ENCODE results near the gene STAM.

The STAM gene

DNA sequence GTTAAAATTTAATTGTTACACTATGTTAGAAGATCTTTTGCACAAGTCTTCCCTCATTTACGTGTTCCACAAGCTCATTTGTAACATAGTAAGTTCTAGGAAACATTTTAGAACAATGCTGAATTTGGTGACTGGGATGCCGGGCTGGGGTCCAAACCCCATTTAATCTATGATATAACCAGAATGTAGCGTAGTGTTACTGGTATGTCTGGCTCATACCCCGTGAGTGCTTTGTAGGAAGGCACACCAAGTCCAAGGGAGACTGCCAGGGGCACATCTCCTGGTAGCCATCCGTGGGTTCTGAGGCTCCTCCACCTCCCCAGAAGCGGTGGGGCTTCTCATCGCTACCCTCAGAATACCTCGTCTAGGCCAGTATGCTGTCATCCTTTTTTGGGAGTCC, 86.7 kb downstream of the STAM start:
- DNase-seq (ENCODE audit: low spot score), result no peak

DNA sequence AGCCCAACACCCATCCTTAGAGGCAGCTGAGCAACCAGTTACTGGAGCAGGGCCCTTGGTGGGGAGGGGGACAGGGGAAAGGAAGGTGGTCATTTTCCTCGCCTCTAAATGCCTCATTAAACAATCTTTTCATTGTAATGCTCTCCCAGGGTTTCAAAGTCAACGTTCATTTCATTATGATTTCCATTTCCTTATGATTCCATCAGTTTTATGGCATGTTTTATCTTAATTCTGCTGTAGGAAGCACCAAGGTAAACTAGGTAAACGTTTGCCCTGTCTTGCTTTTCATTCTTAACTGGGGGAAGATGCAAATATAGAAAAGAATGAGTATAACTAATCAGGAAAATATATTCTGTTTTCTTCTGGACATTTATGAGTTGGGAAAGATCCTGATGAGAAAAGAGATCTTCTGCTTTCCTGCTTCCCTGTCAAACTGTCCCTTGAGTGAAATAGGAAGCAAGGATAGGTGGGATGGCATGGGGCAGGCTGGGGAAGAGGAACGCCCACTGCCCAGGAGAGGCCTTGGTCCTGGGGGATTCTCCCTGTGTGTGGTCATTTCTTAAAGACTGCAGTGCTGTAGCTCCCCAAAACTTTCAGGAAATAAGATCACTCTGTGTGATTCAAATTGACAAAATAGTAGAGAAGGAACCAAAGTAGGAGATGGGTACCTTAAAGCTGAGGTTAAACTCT, 87.5 kb downstream of the STAM start:
- no peak for DNase-seq (ENCODE audit: low spot score)

DNA sequence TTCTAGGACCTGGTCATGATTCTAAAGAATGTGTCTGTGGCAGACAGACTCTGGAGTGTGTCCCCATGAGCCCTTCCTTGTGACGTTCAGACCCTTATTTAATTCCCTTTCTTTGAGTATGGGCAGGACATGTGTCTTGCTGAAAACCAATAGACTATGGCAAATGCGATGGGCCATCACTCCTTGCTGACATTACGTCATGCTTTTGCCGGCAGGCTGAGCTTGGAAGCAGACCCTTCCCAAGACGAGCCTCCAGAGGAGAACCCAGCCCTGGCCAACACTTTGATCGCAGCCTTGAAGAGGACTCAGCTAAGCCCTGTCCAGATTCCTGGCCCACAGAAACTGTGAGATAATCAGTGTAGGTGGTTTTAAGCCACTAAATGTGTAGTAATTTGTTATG, 89.7 kb downstream of the STAM start:
- no peak for DNase-seq (ENCODE audit: low spot score)

DNA sequence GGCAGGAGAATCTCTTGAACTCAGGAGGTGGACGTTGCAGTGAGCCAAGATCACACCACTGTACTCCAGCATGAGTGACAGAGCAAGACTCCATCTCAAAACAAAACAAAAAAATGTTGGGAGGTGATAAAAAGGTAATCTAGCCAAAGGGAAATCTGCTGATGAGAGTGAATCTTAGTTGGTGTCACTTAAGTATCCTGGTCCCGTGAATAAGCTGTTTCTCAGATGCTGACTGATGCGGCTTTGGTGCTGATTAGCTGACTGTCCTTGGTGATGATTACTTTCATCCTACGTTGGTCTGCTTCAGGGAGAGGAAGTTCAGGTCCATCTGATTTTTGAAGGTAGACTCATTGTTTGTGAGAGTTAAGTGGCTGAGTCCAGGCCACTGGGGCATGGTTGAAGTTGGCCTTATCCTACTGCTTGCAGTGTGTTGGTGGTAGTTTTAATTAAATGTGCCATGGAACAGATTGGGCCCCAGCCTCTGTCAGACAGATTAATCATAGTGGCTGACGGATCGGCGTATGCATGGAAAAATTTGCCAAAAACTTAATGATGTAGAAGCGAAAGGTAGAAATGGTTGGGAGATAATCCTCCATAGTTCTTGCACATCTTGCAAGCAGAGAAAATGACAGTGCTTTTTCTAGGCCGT, 90.6 kb downstream of the STAM start:
- DNase-seq (ENCODE audit: low spot score), result no peak

DNA sequence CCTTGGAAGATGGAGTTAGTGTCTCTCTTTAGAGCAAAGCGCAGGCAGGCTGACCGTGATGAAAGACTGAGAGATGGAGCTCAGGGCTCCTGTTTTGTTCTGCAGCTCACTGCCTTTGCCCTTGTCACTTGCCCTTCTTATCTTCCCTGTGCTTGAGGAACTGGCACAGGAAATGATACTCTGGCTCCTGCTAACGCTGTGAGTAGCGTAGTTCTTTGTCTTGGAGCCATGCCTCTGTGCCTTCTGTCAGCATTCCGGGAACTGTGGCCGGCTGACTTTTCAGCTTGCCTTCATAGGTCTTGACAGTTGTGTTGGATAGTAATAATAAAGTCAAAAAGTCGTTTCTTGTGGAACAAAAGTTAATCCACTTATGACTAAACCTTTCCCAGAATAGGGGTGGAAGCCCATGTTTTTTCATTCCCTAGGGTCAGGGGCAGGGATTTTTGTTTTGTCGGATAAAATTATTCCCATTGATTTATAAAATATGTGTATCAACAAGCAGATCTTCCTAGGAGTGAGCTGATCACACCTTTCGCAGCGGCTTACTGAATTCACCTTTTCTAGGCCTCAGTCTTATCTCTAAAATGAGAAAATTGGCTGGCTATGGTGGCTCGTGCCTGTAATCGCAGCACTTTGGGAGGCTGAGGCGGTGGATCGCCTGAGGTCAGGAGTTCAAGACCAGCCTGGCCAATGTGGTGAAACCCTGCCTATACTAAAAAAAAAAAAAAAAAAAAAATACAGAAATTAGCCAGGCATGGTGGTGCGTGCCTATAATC, 91.4 kb downstream of the STAM start:
- no peak for DNase-seq (ENCODE audit: low spot score)

DNA sequence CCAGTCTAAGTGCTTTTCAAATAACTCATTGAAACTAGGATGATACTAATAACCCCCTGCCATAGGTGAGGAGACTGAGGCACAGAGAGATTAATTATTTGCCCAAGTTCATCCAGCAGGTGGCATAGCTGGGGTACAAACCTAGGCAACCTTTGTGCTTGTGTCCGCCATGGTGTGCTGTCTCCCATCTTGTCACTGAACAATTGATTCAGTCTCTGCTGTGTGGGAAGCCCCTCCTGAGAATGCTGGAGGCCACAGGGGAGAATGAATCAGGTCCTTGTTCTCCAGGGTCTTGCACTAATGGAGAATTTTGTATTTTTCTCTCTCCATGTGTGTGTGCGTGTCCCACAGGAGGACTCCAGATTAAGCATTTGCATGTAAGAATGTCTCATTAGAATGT, 92.3 kb downstream of the STAM start:
- no peak for DNase-seq (ENCODE audit: low spot score)

DNA sequence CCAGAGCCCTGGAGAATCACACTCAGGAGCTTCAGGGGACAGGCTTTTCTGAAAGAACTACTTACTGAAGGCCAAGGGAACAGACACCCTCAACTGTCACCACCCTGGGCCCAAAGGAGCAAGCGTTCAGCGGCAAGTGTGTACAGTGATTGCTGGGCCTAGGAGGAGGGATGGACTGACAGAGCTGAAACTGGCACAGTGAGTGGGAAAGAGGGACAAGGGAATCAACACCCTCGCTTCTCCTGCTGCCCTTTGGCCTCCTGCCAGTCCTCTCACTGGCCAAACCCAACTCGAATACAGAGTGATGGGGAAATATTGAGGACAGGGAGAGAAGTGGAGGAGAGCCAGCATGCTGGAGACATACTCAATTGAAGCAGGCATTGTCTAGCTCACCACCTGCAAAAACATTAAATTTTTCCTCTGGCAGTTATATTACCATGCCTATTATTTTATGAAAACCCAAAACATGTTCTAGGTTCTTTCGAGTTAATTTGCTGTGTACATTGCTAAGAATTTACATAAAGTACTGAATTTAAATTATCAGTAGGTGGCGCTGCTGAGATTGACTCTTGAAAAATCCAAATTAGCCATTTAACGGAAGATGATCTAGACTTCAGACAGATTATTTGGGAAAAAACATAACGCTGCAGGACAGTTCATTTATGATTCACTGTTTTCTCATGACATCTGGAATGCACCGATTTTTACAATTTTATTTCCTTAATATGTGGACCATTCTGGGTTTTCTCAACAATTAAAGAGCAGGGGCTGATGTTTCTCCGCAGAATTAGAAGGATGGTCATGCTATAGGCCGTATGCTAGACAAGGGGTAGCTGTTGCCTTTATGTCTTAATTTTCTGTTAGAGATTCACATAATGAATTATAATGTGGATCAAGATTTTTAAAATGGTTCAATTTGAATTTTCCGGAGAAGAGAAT, 93.3 kb downstream of the STAM start:
- DNase-seq (ENCODE audit: low spot score), result no peak

DNA sequence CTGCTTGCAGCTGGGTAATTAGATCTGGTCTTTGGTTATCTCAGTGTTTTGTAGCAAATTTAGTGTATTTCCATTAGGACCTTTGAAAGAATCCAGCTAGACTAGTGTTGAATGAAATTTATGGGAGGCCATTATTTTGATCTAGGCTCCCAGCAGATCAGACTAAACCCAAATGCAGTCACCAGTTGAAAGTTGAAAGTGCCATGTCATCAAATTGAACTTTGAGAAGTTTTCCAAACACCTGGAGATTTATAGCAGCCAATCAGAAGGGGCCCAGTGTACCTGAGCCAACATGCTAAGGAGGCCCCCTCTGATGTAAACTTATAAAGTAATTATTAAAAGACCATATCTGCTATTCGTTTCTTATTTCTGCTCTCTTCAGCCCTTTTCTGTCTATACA, 96.7 kb downstream of the STAM start:
- DNase-seq (ENCODE audit: low spot score), result no peak

DNA sequence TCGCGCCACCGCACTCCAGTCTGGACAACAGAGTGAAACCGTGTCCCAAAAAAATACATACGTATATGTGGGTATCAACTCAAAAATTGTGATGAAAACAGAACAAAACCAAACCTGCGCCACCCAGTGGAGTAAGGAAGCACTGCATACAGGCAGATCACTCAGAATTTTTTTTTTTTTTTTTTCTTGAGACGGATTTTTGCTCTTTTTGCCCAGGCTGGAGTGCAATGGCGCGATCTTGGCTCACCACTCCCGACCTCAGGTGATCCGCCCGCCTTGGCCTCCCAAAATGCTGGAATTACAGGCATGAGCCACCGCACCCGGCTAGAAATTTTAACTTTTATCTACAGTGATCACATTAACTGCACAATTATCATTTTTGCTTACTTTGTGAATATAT, 99.0 kb downstream of the STAM start:
- peak; percentile 61 for DNase-seq (ENCODE audit: low spot score)

DNA sequence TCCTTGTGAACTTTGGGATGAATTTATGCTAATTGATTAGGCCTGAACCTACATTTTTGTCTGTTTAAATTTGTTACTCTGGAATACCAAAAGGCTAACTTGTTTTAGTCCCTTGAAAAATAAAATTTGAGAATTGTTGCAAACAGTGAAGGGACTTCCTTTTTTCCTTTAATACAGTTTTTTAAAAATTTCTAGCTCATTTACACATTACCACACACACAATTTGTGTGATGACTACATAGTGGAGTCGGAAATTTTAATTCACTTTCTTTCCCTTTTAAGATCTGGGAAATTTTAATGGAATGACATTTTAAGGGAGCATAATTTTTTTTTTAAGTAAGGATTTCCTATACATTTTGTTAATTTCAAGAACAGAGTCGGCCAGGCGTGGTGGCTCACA, 99.5 kb downstream of the STAM start:
- no peak for DNase-seq (ENCODE audit: low spot score)

DNA sequence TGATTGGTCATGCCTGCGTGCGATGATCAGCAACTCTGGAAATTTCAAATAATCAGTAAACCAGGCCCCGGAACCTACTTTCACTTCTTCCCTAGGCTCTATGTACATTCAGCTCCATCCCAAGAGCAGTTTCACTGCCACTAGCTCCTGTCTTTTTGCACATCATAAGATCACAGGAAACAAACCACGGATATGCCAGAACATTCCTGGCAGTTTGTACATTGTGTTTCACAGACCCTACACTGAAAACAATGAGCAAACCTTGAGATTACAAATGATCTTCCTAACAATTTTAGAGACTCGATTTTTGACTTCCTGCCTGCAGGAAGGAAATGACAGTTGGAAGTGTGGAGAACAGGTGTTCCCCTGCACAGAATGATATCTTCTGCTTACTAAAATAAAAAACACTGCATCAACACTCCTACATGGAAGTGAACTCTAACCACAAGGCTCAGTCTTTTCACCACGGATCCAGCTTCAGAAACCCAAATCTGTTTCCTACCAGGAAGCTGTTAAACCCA, 100.5 kb downstream of the STAM start:
- no peak for DNase-seq (ENCODE audit: low spot score)

DNA sequence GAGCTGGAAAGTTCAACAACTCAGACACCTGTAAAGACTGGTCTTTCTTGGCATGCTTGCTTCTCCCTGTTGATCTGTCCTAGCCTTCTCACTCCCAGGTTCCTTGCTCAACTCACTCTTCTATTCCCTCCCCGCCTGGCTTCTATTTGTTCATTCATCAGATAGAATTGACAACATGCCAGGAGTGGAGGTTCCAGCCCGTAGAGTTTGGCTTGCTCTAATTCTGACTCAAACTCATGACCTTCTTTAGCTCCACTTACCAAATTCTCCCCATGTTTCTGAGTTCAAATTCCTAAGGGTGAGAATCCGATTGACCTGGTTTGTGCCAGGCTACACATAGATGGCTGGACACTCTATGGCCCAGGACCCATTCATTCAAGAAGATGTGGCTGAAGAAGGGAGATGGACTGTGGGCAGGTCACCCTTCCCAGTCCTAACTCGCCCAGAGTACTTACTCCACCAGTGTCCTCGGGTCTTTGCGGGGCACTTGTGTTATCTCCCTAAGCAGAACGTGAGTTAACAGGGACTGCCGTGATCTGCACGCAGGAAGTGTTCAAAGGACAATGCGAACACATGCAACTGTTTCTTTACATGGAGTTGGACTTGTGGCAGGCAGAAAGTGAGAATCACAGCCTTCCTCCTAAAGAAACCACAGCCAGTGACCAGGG, 104.1 kb downstream of the STAM start:
- no peak for DNase-seq (ENCODE audit: low spot score)

DNA sequence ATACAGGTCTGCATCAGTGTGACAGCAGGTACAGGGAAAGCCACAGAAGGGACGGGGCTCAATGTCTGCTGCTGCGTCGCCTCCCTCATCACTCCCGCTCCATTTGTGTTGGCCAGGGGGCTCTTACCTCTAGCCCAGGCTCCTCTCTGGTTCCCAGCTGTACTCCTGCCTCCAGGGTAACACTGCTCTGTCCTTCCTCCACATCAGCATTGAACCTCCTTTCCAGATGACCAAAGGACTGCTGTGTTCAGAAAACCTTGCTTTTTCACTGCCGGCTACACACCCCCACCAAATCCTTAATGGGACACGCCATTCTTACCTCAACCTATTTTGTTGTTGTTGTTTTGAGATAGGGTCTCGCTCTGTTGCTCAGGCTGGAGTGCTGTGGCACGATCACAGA, 105.9 kb downstream of the STAM start:
- no peak for DNase-seq (ENCODE audit: low spot score)

DNA sequence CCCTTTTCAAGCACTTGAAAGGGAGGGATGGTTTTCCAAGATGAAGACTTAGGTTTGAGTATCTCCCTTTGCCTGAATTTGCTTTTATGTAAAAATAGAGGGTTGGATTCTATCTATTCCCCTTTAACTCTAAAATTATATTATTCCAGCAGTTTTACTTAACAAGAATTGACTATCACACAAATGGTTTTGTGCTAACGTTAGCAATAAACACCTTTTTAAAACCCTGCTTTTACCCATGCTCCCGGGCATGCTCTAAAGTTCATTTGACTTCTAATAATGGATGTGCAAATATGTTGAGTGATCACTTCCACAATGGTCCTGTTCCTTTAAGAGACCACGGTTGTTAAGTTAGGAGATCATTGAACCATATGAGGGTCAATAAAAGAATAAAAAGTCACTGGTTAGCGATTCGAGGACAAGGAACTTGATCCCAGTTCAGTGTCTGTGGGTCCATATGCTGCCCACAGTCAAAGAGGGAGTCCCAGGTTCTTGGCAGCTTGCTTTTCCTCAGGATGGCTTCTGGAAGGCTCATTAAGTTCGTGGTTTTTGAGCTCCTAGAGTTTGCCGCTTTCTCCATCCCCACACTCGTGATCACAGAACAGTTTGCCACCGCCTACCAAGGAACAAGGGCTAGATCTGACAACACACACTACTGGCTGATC, 108.0 kb downstream of the STAM start, which contains the start of gene TMEM236:
Gene TMEM236, plus strand, starts transcription at position 421 of the 665 bp plus-strand sequence. Its CDS starts 95 bp downstream, at position 516.
- DNase-seq (ENCODE audit: low spot score), result no peak

DNA sequence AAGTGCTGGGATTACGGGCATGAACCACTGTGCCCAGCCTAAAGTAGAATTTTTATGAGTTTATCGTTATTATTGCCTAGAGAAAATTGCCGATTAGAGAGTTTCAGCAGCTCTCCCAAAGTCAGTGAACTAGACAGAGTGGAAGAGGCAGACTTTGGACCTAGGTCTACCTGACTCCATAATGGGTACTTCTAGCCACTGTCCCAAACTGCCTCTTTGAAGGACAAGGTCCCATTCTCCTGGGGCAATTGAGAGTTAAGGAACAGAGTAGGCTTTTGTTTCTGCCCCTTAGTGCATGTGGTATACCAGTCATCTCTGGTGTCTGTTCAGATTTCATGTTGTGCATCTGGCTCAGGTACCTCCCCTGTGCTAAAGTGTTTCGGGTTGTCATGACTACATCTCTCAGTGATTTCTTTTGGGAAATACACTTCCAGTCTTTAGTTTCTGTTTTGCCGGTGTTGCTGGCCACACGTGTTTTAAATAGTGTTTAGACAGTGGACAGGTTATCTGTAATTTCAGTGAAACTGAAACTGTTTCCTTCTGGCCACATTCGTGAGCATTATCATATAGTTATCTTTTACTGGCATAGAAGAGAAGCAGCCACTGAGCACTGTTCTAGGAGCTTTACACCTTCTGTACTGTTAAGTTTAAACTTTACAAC, 112.7 kb downstream of the STAM start:
- no peak for DNase-seq (ENCODE audit: low spot score)

DNA sequence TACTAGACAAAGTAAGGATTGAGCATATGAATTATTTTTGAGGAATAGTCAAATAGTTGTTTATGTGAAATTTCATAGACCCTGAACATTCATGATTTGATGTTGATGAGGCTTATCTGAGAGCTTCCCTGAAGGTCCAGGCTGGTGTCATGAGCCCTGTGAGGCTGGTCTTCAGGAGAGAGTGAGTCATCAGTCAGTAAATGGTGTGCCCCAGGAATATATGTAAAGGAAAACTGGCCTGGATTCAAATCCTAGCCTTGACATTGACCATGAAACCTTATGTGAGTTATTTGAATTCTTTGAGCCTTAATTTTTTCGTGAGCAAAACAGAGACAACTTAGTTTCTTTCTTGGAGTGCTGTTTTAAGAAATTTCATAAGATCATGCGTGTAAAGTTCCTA, 114.2 kb downstream of the STAM start:
- DNase-seq (ENCODE audit: low spot score), result no peak

DNA sequence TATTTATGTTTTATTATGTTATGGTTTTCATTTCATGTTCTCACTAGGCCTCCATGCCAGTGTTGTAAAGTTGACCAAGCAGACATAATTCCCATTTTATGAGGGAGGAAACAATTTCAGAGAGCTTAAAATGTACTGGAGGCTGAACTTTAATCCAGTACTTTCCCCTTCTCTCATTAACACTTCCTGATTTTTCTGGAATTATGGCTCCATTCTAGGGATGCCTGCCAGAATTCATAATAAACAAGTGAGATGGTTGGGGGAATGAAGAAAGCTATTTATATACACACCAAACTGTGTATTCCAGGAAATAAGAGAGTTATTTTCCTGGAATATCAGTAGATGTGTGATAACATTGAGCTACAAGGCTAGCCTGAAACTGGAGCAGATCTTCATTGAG, 114.9 kb downstream of the STAM start:
- no peak for DNase-seq (ENCODE audit: low spot score)

DNA sequence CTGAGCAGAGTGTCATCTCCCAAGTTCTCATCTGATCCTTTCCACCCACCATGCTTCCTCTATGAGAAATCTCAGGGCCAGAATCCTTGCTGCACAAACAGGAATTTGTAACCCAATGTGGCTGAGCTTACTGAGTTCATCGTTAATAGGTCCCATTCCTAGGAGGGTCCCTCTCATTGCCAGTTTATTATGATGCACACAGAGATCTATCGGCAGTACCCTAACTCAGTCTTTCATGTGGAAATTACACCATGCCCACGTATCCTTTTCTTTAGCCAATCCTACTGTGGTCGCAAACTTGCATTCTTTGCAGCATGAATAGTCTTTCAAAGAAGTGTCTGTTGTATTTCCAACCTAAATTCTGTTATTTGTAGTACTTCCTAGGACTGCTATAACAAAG, 120.2 kb downstream of the STAM start:
- peak; percentile 46 for DNase-seq (ENCODE audit: low spot score)

DNA sequence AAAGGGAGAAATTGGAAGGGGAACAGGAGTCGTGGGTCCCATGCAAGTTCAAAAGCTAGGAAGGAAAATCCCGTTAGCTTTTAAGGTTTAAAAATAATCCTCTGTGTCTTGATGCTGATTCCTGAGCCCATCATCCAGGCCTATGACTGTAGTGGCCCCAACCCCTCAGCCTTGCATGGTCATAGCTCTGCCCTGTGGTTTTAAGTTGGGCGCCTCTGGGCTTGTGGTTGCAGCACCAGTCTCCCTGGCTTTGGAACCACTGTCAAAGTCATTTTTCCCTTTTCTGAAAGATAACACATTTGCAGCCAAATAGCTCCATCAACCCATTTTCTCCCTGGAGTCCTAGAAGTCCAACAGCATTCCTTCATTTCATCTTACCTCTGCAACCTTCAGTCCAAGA, 121.7 kb downstream of the STAM start:
- DNase-seq (ENCODE audit: low spot score), result no peak

Measured in iPS-NIHi11 (cell line).